ENCODE measurements around the gene KPNB1.

Gene KPNB1

DNA sequence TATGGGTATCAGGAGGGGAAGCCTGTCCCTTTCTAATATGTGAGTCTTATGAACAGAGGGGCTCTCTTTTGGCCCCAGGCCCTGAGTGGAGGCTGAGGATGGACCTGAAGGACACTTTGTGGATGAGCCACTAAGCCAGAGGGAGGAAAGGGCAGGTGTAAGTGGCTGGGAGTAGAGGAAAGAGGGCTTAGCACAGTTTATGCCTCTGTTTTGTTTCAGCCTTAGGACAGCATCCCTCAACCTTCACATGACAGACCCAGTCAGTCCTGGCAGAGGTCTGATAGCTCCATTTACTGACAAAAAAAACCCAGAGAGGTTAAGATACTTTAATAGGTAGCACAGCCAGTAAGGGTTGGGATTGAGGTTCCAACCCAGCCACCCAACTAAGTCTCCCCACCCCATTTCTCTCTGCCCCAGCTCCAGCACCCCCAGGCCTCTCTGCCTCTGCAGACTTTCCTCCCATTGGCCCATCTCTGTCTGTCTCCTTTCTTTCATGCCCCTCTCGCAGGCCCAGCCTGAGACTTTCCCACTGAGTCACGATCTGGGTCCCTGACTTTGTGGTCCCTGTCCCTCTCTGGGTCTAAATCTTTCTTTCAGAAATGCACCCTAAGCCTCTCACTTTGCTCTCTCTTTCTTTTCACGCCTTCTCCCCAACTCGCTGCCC lies 78.6 kb downstream of the KPNB1 start:
- DNase-seq (ENCODE audit: low read depth): no peak

GRCh38 chr17:47729476-47729875 lies 79.8 kb downstream of the KPNB1 start:
- no peak for DNase-seq (ENCODE audit: low read depth)

DNA sequence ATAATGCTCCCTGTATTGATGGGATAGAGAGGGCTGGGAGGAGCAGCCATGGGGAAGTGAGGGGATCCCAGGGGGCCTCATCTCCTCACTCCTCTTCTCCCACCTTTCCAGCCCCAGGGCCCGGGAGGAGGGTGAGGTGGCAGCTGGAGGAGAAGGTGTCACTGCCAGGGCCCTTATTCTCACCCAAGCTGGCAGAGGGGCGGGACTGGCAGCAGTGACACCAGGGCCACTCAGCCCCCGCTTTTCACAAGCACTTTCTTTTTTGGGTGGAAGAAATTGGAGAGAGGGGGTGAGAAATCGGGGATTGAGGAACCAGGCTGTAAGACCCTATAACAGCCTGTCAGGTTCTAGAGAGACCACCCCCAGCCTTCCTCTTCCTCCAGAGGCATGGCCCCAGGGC lies 81.0 kb downstream of the KPNB1 start:
- DNase-seq (ENCODE audit: low read depth): no peak

DNA sequence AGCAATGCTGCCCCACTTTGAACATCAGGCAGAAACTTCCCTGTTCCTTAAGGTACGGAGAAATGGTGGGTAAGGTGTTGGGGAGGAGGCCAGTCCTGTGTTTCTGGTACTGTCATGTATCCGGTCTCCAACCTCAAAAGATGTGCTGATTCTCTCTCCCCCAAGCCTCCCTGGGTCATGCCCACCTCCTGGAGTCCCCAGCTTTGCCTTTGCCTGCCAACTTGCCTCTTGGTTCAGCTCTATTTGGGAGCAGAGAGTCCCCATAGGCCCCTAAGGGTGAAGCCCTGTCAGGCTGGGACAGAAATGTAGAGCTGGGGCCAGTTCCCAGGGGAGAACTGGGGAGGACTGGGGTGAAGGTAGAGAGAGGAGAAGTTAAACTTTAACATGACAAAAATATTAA lies 81.7 kb downstream of the KPNB1 start:
- no peak for DNase-seq (ENCODE audit: low read depth)

- no peak for DNase-seq (ENCODE audit: low read depth)
Observed at GRCh38 chr17:47732399-47733046, 82.8 kb downstream of the KPNB1 start.

DNA sequence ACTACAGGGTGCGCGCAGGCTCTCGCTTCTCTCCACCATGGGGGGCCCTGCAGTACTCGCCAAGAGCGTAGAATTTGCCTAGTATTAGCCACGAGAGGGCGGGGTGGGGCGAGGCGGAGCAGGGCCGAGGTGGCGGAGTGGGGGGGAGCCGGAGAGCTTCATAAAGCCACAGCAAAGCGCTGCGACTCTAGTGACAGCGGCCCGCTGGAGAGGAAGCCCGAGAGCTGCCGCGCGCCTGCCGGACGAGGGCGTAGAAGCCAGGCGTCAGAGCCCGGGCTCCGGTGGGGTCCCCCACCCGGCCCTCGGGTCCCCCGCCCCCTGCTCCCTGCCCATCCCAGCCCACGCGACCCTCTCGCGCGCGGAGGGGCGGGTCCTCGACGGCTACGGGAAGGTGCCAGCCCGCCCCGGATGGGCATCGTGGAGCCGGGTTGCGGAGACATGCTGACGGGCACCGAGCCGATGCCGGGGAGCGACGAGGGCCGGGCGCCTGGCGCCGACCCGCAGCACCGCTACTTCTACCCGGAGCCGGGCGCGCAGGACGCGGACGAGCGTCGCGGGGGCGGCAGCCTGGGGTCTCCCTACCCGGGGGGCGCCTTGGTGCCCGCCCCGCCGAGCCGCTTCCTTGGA lies 83.4 kb downstream of the KPNB1 start, which contains the start of gene TBX21:
TSS of gene TBX21 (plus strand) at position 190 of the 627 bp plus-strand sequence. CDS start at position 409, 219 bp downstream.
- DNase-seq (ENCODE audit: low read depth): peak; percentile 91

DNA sequence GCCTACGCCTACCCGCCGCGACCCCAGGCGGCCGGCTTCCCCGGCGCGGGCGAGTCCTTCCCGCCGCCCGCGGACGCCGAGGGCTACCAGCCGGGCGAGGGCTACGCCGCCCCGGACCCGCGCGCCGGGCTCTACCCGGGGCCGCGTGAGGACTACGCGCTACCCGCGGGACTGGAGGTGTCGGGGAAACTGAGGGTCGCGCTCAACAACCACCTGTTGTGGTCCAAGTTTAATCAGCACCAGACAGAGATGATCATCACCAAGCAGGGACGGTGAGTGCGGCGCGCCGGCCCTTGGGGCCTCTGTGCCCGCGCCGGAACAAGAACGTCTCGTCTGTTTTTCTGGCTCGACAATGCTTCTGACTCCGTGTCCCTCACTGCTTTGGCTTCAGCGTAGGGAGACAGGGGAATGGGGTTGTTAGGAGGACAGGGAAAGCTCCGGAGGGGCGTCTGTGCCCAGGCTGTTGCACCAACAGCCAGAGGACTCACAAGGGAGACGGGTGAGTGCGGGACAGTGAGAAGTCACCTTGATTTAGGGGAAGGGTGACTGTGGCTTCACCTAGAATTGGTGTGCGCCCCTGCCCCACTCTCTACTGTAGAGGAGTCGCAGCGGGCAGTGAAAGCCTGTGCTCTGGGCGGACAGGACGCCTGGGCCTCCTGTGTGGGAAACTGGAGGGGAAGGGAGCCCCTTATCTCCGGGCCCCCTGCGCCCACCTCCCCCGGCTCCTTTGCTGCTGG lies 84.1 kb downstream of the KPNB1 start:
- no peak for DNase-seq (ENCODE audit: low read depth)

GRCh38 chr17:47735139-47735464 lies 85.4 kb downstream of the KPNB1 start:
- no peak for DNase-seq (ENCODE audit: low read depth)

Data from stimulated activated CD8-positive, alpha-beta memory T cell treated with anti-CD3 and anti-CD28 coated beads, Interleukin-12 subunit alpha, Interleukin-12 subunit beta, amount 100 ng/mL, for 4 hours (primary cell).